Prostate gland (tissue), 2 donors: ENCODE measurements around the gene PIP5K1B. TPM values are rescaled to one million over a fixed set of nuclear protein-coding genes. Genes with fewer than 3 reads are reported as not detected.

ENCODE experiments used
- DNase-seq: peaks from one replicate; pipeline ENCODE4 v3.0.0-alpha.2; 2019; ENCODE audit warnings: low spot score
- H3K27ac ChIP-seq, 2 donors: fragments of 200-600 bp; sonication (generic); 2 replicates each; pipeline ENCODE4 v1.5.1; 2017 to 2019
- H3K27me3 ChIP-seq: fragments of 200-600 bp; sonication (generic); replicated peaks from 2 replicates; pipeline ENCODE4 v1.5.1; 2019; ENCODE audit not compliant: insufficient read depth
- H3K36me3 ChIP-seq, 2 donors: fragments of 200-600 bp; sonication (generic); 1 replicate in 1 of 2; 2 replicates in 1 of 2; pipeline versions ENCODE4 v1.5.1 to v1.8.1; 2017 to 2019
- H3K4me1 ChIP-seq: fragments of 200-600 bp; sonication (generic); replicated peaks from 2 replicates; pipeline ENCODE4 v1.5.1; 2019
- H3K4me3 ChIP-seq, 2 donors: fragments of 200-600 bp; sonication (generic); 2 replicates each; pipeline ENCODE4 v1.5.1; 2017 to 2019
- H3K9me3 ChIP-seq: fragments of 200-600 bp; sonication (generic); 2 replicates; pipeline ENCODE4 v1.5.1; 2017
- POLR2A ChIP-seq: fragments of 450-650 bp; IDR thresholded peaks from one replicate; pipeline ENCODE4 v1.6.1; 2016; ENCODE audit warnings: antibody characterized with exemption, mild to moderate bottlenecking
- POLR2AphosphoS5 ChIP-seq: sonication (generic); formaldehyde crosslinking; IDR thresholded peaks from one replicate; pipeline ENCODE4 v1.6.1; 2017; ENCODE audit warnings: antibody characterized with exemption
- WGBS: methylation state at CpG from one replicate; pipeline ENCODE4 v1.1.5; 2018; 5-methylcytosine and 5-hydroxymethylcytosine counted together
- intact Hi-C: fragments of 100-400 bp; cut with DNase I; formaldehyde crosslinking; loops from one replicate; pipeline ENCODE4 v1.14.2; 2022
- total RNA-seq, 2 donors: library from RNA; depleted of rRNA; stranded (reverse); fragments of >200 nt; gene quantifications; one replicate each; pipeline ENCODE4 v1.1.0, GENCODE V29; 2016
- TF ChIP-seq, protein P1 (sequence below), 4 experiments: fragments of 200-600 bp in 2 of 4; fragments of 450-650 bp in 2 of 4; sonication (generic) in 2 of 4; IDR thresholded peaks; 1 replicate in 3 of 4; 2 replicates in 1 of 4; pipeline ENCODE4 v1.5.1; 2016 to 2019; ENCODE audit warnings: antibody characterized with exemption in 4 of 4, mild to moderate bottlenecking in 2 of 4, moderate library complexity in 2 of 4

PIP5K1B gene
- total RNA-seq, 2 donors from 2014 or later = 1.6 to 38.3 TPM

DNA sequence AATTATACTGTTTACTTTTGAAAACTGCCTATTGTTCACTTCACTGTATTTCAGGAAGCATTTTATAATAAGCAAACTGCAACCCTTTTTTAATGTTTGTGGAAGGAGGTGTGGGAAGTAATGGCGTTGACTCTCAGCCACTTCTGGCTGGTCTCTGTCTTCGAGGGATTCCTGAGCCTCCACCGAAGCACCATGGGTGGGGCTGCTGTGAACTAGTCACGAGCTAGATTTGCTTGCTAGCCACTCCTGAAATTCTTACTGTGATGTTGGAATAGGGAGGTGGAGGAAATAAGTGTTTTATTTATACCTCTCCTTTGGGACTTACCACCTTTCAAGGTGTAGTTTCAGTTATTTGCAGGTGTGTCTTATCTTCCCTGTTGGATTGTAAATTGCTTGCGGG, 26.8 kb downstream of the PIP5K1B start:
- Histone ChIP-seq H3K4me1 (no peaks in the 10 kb centered on the region), H3K27me3 (no peaks in the 10 kb centered on the region), H3K4me3 (no peak overlapping the region), H3K36me3 (no peaks in the 10 kb centered on the region), H3K27ac (no peak overlapping the region), H3K9me3 (no peaks in the 10 kb centered on the region)
- no peak for DNase-seq
- intact Hi-C loops = no loop called here
- 56% methylated on average over 5 of the region's 5 CpGs for WGBS
- TF ChIP-seq, protein P1, sequence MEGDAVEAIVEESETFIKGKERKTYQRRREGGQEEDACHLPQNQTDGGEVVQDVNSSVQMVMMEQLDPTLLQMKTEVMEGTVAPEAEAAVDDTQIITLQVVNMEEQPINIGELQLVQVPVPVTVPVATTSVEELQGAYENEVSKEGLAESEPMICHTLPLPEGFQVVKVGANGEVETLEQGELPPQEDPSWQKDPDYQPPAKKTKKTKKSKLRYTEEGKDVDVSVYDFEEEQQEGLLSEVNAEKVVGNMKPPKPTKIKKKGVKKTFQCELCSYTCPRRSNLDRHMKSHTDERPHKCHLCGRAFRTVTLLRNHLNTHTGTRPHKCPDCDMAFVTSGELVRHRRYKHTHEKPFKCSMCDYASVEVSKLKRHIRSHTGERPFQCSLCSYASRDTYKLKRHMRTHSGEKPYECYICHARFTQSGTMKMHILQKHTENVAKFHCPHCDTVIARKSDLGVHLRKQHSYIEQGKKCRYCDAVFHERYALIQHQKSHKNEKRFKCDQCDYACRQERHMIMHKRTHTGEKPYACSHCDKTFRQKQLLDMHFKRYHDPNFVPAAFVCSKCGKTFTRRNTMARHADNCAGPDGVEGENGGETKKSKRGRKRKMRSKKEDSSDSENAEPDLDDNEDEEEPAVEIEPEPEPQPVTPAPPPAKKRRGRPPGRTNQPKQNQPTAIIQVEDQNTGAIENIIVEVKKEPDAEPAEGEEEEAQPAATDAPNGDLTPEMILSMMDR (IDR thresholded peaks at IDR 0.05) = no peak
- TF ChIP-seq POLR2A (no peak), POLR2AphosphoS5 (no peak)

DNA sequence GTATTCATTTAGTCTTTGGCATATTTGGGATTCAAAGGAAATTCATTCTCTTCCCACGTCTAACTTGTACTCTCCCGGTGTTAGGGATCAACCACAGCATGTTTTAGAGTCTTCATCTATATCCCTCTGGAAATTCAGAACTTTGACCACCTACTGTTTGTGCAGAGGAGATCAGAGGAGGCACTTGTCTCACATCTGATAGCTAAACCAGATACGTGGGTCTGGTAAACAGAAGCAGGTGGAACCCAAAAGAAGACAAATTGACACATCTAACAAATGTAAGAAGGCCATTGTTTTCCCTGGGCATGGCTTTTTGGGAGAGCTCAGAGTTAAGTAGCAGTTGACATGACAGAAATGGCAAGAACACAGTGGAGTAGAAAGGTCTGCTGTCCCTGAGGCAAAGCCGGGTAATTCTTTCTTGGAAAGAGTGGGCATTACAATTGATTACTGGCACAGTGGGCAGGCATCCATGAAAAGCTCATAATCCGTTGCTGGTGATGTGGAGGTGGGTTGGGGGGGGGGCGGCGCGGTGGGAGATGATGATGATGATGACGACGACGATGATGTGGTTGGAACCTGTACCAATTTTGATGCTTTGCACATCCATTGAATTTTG, 27.5 kb downstream of the PIP5K1B start:
- Histone ChIP-seq H3K4me1 (no peaks in the 10 kb centered on the region), H3K27ac (no peak overlapping the region), H3K9me3 (no peaks in the 10 kb centered on the region), H3K36me3 (no peaks in the 10 kb centered on the region), H3K27me3 (no peaks in the 10 kb centered on the region), H3K4me3 (no peak overlapping the region)
- TF ChIP-seq POLR2AphosphoS5 (no peak), POLR2A (no peak)
- TF ChIP-seq, protein P1 (IDR thresholded peaks at IDR 0.05) = no peak
- 84% methylated on average over 11 of the region's 11 CpGs for WGBS
- intact Hi-C loops = no loop called here
- no peak for DNase-seq

DNA sequence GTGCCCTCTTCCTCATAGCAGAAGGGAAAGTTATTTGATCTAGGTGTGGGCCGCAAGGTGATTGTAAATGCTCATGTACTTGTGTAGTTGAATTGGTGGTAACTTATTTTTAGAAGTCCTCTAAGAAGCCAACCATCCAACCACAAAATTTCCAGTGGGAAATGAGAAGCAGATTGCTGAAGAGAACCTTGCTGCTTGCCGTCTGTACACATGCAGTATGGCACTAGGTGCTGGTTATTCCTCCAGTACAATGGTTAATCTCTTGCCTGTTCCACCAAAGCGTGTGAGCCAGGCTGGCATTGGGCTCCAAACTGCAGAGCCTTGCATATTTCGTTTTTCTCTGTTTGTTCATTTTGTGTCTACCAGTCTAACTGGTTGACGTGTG, 28.0 kb downstream of the PIP5K1B start:
- no peaks in the 10 kb centered on the region for H3K27me3 ChIP-seq
- intact Hi-C loops = no loop called here
- no peak for DNase-seq
- no peak overlapping the region for H3K27ac ChIP-seq
- no peaks in the 10 kb centered on the region for H3K9me3 ChIP-seq
- TF ChIP-seq POLR2AphosphoS5 (no peak), POLR2A (no peak)
- TF ChIP-seq, protein P1 (IDR thresholded peaks at IDR 0.05) = no peak
- H3K4me1 ChIP-seq = no peaks in the 10 kb centered on the region
- 88% methylated on average over 5 of the region's 5 CpGs for WGBS
- no peaks in the 10 kb centered on the region for H3K36me3 ChIP-seq
- no peak overlapping the region for H3K4me3 ChIP-seq

DNA sequence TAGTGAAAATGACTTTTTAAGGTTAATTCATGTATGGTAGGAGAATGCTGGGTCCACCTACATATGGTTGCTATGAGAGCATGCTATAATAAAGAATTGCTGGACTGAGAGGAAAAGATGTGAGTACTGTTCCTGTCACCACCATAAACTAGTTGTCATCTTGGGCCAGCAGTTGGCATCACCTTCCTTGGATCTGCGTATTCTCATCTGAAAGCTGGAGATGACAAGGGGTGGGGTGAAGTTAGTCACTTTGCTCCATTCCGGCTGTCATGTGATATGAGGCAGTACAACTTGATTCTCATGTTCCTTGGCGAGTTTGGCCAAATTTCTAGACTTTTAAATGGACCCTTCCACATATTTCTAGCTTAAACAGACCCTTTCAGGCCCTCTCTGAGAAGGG, 33.3 kb downstream of the PIP5K1B start:
- no peak for DNase-seq
- H3K9me3 ChIP-seq = no peaks in the 10 kb centered on the region
- no peak overlapping the region for H3K27ac ChIP-seq
- H3K4me3 ChIP-seq = no peak overlapping the region
- intact Hi-C loops = no loop called here
- 96% methylated on average over 3 of the region's 3 CpGs for WGBS
- no peaks in the 10 kb centered on the region for H3K27me3 ChIP-seq
- no peaks in the 10 kb centered on the region for H3K4me1 ChIP-seq
- no peak for TF ChIP-seq POLR2AphosphoS5
- TF ChIP-seq, protein P1 (IDR thresholded peaks at IDR 0.05) = no peak
- TF ChIP-seq POLR2A = no peak
- no peaks in the 10 kb centered on the region for H3K36me3 ChIP-seq

DNA sequence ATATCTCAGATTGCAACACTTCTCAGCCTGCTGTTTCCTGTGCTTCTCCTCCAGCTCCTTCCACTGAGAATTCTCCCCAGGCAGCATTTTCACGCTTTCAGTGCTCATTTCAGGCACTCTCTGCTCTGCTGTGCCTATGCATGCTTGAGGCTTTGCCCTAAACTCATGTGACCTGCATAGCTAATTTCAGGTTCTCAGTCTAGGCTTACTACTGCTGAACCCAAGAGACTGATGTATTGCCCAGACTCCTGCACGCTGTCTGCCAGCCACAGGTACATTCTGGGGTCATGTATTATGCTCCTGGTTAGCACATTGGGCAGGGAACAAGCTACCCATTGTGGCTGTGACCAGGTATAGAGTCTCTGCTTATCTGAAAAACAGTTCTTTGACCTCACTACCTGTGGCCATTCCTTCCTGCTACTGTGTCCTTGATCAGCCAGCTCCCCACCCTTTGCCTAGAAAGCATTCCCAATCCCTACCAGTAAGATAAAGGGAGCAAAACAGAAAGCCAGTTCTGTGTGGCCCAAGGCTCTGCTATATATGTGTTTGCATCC, 34.7 kb downstream of the PIP5K1B start:
- WGBS = 86% methylated on average over 2 of the region's 2 CpGs
- no peak for DNase-seq
- TF ChIP-seq POLR2AphosphoS5 = no peak
- TF ChIP-seq, protein P1 (IDR thresholded peaks at IDR 0.05) = no peak
- no peak for TF ChIP-seq POLR2A
- Histone ChIP-seq H3K36me3 (no peaks in the 10 kb centered on the region), H3K4me1 (no peaks in the 10 kb centered on the region), H3K27me3 (no peaks in the 10 kb centered on the region), H3K27ac (no peak overlapping the region), H3K9me3 (no peaks in the 10 kb centered on the region), H3K4me3 (no peak overlapping the region)
- intact Hi-C loops = no loop called here
